ENCODE results near the gene ADAM15.
A peak's percentile ranks its signal among the peaks of the same experiment; 100 is the strongest.

Gene ADAM15

DNA sequence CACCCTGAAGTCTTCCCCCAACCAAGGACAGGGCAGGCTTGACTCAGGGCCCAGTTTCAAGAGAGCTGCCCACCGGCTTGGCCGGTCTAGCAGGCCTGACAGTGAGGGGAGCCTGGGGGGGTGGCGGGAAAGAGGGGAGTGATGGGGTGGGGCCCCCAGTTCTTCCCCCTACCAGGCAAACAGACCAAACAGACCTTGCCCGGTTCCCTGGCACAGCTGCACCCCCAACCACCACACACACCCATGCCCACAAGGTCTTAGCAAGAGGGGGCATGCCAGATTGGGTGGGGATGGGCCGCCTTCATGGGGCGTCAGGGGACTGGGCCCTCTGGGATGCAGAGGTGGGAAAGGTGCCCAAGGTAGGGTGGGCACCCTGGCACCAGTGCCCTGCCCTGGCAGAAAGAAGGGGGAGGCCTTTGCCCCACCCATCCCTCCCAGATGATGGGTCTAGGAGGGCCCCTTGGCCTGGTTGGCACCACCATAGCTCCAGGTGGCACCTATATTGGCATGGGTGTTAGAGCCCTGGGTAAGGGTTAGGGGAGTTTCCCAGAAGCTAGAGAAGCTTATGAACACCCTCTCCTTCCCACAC lies 39.6 kb upstream of the ADAM15 start:
- no peak for DNase-seq (ENCODE audit: low spot score)

DNA sequence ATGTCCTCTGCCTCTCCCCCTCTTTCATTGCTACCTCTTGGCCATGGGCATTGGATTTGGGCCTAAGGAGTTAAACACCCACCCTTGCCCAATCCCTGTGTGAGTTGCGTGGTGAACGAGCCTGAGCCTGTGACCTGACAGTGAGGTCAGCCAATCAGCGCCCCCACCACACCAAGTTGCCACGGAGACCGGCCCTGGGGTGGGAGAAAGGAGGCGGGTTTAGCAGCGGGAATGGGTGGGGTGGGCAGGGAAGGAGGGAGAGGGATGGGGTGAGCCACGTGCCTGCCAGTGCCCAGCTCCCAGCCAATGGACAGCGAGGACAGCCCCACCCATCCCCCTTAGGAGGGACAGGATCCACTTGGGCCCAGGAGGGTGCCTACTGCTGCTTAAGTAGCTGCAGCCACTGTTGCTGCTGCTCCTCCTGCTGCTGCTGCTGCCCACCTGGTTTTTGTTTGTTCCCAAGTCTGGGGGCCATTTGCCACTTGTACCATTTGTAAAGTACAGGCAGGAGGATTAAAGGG lies 39.0 kb upstream of the ADAM15 start:
- DNase-seq (ENCODE audit: low spot score), result peak; percentile 87

GRCh38 chr1:155012776-155013602 lies 38.1 kb upstream of the ADAM15 start:
- DNase-seq (ENCODE audit: low spot score), result no peak

DNA sequence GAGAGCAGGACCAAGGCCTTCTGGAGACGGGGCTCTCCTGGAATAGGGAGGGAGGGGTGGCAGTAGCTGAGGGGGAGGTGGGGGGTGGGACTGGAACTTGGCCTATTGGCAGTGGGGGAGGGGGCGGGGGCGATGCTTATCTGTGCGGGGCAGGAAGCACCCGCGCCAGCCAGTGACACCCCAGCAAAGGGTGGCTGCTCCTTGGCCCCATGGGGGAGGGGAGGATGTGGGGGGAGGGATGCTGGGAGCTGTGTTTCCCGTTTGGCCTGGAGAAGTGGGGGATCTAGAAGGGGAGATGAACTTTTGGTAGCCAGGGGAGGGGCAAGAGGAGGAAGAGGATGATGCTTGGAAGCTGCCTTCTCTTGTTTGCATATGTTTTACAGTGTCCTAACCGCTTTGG lies 37.5 kb upstream of the ADAM15 start:
- no peak for DNase-seq (ENCODE audit: low spot score)

GRCh38 chr1:155014709-155015508 lies 36.2 kb upstream of the ADAM15 start:
- no peak for DNase-seq (ENCODE audit: low spot score)

DNA sequence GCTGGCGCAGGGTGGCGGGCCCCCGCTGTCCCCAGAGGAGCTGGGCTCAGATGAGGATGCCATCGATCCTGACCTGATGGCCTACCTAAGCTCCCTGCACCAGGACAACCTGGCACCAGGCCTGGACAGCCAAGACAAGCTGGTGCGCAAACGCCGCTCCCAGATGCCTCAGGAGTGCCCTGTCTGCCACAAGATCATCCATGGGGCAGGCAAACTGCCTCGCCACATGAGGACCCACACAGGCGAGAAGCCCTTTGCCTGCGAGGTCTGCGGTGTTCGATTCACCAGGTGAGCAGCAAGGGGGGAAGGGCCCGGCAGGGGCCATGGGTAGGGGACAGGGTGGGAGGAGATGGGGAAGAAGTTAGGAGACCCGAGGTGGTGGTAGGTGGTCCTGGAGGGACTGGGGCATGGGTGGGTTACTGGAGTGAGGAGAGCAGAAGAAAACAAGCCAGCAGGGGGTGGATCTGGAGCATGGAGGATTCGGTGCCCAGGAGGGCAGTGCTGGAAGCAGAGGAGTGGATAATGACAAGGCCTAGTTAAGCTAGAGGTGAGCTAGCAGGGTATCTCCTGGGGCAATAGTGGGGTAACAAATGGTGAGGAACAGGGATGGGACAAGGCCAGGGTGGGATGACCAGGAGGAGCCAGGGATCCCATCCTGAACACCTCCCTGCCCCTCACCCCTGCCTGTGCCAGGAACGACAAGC lies 35.4 kb upstream of the ADAM15 start:
- no peak for DNase-seq (ENCODE audit: low spot score)

DNA sequence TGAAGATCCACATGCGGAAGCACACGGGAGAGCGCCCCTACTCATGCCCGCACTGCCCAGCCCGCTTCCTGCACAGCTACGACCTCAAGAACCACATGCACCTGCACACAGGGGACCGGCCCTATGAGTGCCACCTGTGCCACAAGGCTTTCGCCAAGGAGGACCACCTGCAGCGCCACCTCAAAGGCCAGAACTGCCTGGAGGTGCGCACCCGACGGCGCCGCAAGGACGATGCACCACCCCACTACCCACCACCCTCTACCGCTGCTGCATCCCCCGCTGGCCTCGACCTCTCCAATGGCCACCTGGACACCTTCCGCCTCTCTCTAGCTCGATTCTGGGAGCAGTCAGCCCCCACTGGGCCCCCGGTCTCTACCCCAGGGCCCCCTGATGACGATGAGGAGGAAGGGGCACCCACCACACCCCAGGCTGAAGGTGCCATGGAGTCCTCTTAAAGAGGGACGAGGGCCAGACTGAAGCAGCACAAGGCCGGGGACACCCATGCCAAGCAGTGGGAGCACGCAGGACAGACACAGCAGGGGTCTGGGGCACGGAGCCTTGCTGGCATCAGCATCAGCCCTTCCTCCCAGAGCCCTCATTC lies 34.8 kb upstream of the ADAM15 start:
- DNase-seq (ENCODE audit: low spot score), result no peak

DNA sequence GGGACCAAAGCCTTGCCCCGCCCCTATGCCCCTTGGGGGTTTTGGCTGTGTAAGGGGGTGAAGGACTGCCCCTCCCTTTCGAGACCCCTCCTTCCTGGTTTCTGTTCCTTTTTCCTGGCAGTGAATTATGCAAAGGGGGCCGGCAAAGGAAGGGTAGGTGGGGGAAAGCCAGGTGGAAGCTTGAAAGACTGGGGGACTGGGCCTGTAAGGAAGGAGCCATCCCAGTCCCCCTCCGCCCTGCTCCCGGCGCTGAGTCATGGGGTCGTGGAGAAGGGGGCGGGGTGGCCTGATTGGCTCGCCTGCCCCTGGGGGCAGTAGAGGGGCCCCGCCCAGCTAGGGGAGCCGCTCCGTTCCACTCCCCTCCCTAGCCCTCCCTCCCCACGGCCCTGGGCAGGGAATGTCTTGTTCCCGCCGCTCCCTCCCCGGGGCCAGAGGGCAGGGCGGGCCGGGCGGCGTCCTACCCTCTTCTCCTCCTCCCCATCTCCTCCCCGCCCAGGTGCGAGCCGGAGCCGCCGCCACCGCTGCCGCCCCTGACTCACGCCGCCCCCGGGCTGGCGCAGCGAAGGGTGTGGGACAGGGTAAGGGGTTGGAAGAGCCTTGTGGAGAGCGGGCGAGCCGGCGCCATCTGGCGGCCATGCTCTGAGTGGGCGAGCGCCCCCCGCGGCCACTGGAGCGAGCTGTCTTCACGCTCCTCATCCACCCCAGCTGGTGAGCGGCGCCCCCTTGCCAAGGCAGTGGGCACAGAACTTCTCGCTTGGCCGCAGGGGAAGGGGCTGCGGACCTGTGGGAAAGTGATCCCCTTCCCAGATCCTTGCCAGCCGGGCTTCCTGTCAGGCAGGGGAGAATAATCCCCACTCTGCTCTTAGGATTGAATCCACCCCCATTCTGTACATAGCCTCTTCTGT lies 33.8 kb upstream of the ADAM15 start:
- peak; percentile 92 for DNase-seq (ENCODE audit: low spot score)

DNA sequence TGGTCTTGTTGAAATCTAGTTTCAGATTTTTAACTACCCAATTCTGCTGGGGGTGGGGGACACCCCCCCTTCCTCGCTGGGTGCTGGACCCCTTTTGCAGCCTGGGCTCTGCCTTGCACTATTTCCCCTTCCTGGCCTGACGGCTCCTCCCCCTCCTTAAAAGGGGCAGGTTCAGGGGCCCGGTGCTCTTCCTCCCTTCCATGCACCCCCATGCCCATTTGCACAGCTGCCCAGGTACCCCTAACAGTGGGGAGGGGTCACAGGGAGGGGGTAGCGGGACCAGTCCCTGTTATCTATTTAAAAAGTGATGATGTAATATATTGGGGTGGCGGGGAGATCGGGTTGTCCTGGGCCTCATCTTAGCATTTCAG lies 33.2 kb upstream of the ADAM15 start:
- DNase-seq (ENCODE audit: low spot score), result no peak

GRCh38 chr1:155018617-155019348 lies 32.3 kb upstream of the ADAM15 start:
- DNase-seq (ENCODE audit: low spot score), result no peak

DNA sequence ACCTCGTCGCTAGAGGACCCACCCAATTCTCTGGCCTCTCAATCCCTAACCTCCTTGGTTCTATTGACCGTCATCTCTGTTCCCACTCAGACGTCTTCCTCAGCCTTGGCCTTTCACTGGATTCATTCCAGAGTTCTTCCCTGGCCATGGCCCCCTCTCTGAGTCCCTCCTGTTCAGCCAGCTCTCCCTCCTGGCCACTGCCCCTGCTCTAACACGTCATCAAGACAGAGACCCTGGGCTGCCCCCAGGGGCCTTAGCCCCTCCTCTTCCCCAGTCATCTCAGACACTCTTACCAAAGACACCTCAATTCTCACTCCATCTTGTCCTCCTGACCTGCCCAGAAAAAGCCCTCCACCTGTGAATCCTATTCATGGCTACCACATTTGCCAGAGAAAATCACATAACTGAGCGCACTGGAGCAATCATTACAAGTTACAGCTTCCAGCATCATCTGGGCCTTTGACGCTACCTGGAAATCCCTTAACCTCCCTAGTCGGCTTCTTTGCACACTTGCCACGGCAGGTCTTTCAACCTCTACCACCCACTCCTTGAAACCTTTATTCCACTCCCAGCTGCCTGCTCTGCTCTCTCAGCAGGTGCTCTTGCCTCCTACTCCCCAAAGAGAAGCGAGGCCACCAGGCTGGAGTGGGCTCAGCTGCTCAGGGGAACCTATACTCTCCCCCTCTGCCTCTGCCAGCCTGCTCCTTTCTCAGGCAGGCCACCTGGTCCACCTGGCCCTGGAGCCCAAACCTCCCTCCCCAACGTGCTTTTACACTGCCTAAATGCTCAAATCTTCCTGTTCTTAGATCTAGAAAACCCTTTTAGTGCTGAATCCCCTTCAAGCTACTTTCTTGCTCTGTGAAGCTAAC lies 31.5 kb upstream of the ADAM15 start:
- DNase-seq (ENCODE audit: low spot score), result no peak

DNA sequence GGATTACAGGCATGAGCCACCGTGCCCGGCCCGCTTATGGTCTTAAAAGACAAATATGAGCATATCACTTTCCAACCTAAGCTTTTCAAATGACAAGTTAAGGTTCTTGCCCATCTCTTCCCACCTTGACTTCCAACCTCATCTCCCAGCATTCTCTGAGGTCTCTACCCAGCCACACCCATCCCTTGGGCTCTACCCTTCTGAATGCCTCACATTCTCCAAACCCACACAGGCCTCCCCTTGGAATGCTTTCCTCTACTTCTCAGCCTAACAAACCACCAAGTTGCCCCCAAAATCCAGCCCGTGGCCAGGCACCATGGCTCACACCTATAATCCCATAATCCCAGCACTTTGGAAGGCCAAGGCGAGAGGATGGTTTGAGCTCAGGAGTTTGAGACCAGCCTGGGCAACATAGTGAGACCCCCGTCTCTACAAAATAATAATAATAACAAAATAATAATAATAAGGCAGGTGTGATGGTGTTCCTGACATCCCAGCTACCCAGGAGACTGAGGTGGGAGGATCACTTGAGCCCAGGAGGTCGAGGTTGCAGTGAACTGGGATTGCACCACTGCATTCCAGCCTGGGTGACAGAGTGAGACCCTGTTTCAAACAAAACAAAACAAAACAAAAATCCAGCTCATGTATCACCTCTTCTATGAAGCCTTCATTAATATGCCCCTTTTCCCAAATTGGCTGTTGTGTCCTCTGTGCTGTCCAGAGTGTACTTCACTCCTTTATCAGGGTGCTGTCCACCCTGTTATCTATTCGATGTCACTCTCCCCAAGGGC lies 28.8 kb upstream of the ADAM15 start:
- DNase-seq (ENCODE audit: low spot score), result no peak

GRCh38 chr1:155022927-155023236 lies 28.2 kb upstream of the ADAM15 start:
- no peak for DNase-seq (ENCODE audit: low spot score)

DNA sequence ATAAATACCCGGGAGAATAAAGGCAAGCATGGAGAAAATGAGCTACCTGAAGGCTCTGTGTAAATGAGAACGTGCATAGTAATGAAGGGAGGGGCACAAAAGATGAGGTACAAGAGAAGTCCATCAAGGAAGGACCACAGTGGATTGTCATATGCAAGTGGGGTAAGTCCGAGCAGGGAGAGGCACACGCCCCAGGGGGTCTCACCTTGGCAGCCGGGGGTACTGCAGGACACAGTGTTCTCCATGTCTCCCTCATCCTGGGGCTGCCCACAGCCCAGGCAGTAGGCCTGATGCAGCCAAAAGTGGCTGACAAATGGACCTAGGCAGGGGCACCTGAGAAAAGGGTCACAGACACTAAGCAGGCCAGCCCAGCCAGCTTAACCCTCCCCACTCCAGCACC lies 27.5 kb upstream of the ADAM15 start:
- no peak for DNase-seq (ENCODE audit: low spot score)

GRCh38 chr1:155024315-155024714 lies 26.8 kb upstream of the ADAM15 start:
- DNase-seq (ENCODE audit: low spot score), result no peak

DNA sequence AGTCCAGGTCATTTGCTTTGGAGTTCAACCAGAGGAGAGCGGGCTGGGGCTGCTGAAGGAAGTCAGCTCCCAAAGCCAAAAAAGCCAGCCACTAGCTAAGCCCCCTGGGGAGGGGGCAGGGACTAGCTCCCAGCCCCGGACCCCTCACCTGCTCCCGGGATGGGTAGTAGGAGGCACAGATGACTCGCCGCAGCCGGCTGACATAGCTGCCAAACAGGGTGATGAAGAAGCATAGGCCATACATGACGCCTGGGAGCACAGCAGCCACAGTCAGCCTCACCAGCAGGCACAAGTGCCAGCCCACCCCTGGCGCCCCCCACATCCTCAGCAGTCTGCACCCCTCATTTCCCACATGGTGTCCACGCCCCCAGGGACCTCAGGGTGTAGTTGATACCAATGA lies 25.0 kb upstream of the ADAM15 start:
- no peak for DNase-seq (ENCODE audit: low spot score)

GRCh38 chr1:155026588-155026987 lies 24.5 kb upstream of the ADAM15 start:
- DNase-seq (ENCODE audit: low spot score), result no peak

DNA sequence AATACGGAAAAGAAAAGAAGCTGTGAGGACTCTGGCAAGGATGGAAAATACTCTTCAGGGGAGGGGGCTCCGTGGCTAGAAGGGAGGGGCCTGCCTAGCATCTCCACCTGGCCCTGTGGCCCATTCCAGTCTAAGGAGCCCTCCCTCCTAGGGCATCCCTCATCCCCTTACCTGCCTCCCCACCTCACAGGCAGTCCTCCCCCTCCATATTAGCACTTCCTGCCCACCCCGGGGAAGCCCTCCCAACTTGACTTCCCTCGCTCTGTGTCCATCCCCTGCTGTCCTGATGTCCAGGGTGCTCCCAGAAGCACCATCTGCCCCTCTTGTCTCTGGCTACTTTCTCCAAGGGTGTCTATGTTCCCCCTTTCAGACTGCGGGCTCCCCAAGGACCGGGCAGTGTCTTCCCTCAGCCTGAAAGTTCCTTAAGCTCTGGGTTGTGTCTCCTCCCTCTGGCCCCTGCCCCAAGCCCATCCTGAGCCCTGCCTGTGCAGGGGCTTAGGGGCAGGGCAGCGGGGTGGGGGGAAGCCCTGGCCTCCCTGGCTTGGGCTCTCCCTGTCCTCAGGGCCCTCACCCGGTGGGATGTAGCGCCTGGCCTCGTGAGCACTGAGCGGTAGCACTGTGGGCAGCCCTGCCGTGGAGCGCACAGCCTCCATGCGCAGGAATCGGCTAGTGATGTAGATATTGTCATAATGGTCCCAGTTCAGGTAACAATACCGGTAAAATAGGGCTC lies 21.4 kb upstream of the ADAM15 start:
- no peak for DNase-seq (ENCODE audit: low spot score)
